A549 (cell line): ENCODE measurements around the gene CDC42EP4.

Experiments used
- BHLHE40 ChIP-seq: IDR thresholded peaks from 2 replicates; pipeline ENCODE4 v1.6.1; 2012; ENCODE audit warnings: low read depth, low read length, inconsistent platforms
- EP300 ChIP-seq, 2 experiments: fragments of >200 bp; sonication (Bioruptor Twin); formaldehyde crosslinking; IDR thresholded peaks; 2 replicates in 1 of 2; 3 replicates in 1 of 2; pipeline ENCODE4 v1.6.1; 2016 to 2017
- ESRRA ChIP-seq: fragments of 150-350 bp; IDR thresholded peaks from 2 replicates; pipeline ENCODE4 v1.6.1; 2014; ENCODE audit warnings: mild to moderate bottlenecking, low read length, borderline replicate concordance
- KDM1A ChIP-seq: fragments of 200-600 bp; sonication (generic); IDR thresholded peaks from 2 replicates; pipeline ENCODE4 v1.6.1; 2016; ENCODE audit warnings: low read depth, mild to moderate bottlenecking
- RNF2 ChIP-seq: fragments of 200-600 bp; sonication (generic); IDR thresholded peaks from 2 replicates; pipeline ENCODE4 v1.6.1; 2016; ENCODE audit warnings: low read depth, mild to moderate bottlenecking, antibody characterized with exemption, moderate library complexity, borderline replicate concordance

GRCh38 chr17:73271072-73271471 lies 40.7 kb downstream of the CDC42EP4 start:
- TF ChIP-seq EP300 (IDR thresholded peaks at IDR 0.05) (no peak), RNF2 (no peak), KDM1A (no peak), BHLHE40 (no peak), ESRRA (no peak)
